NOMO-1 treated with DMSO at 0.1 percent for 48 hours (cell line): Measurements from ENCODE around the gene COLEC12.
"Not testable (repeated sequence)": the region's sequence is repeated elsewhere in the genome, so short reads cannot be mapped to it uniquely, and the experiment has no call there.

Experiments used
- DNase-seq: peaks from one replicate; lab custom pipeline; 2025; ENCODE audit not compliant: unreplicated experiment; lab: John Stamatoyannopoulos, UW

Gene COLEC12

GRCh38 chr18:331221-331821 is 169.2 kb downstream of the COLEC12 start:
- no peak for DNase-seq

- no peak for DNase-seq
Measured at GRCh38 chr18:328928-329327, 171.6 kb downstream of the COLEC12 start.

GRCh38 chr18:326846-327245 is 173.7 kb downstream of the COLEC12 start:
- no peak for DNase-seq

GRCh38 chr18:323253-323622 is 177.3 kb downstream of the COLEC12 start:
- DNase-seq = peak; percentile 29

GRCh38 chr18:321865-322467 is 178.5 kb downstream of the COLEC12 start:
- DNase-seq = no peak

GRCh38 chr18:320155-320554 is 180.3 kb downstream of the COLEC12 start:
- DNase-seq = no peak

GRCh38 chr18:319720-320119 is 180.8 kb downstream of the COLEC12 start:
- DNase-seq = no peak

GRCh38 chr18:318791-319291 is 181.7 kb downstream of the COLEC12 start:
- DNase-seq = no peak

GRCh38 chr18:317618-318017 is 182.9 kb downstream of the COLEC12 start:
- DNase-seq = no peak

- DNase-seq = no peak
Measured at GRCh38 chr18:316393-316792, 184.1 kb downstream of the COLEC12 start.

GRCh38 chr18:313931-314330 is 186.6 kb downstream of the COLEC12 start:
- no peak for DNase-seq

GRCh38 chr18:312415-312814 is 188.1 kb downstream of the COLEC12 start:
- DNase-seq = no peak

GRCh38 chr18:310042-310441 is 190.5 kb downstream of the COLEC12 start:
- DNase-seq = no peak

GRCh38 chr18:308086-308485 is 192.4 kb downstream of the COLEC12 start:
- DNase-seq = not testable (repeated sequence)

- no peak for DNase-seq
Measured at GRCh38 chr18:306608-307255, 193.8 kb downstream of the COLEC12 start.

GRCh38 chr18:305003-305501 is 195.4 kb downstream of the COLEC12 start:
- DNase-seq = no peak

GRCh38 chr18:303607-304006 is 196.9 kb downstream of the COLEC12 start:
- no peak for DNase-seq

GRCh38 chr18:303011-303410 is 197.5 kb downstream of the COLEC12 start:
- DNase-seq = no peak

- DNase-seq = no peak
Measured at GRCh38 chr18:302097-302496, 198.4 kb downstream of the COLEC12 start.

GRCh38 chr18:297936-298335 is 202.6 kb downstream of the COLEC12 start:
- DNase-seq = no peak

- DNase-seq = no peak
Measured at GRCh38 chr18:295756-296490, 204.6 kb downstream of the COLEC12 start.

GRCh38 chr18:294566-294965 is 205.9 kb downstream of the COLEC12 start:
- DNase-seq = no peak
